Measurements from ENCODE around the gene MR1. TPM values are rescaled to one million over a fixed set of nuclear protein-coding genes. Genes with fewer than 3 reads are reported as not detected.
A peak's percentile ranks its signal among the peaks of the same experiment; 100 is the strongest.

MR1 gene
- total and polyA plus RNA-seq, 8 donors: 1.1 to 40.8 (median 7.5) TPM

DNA sequence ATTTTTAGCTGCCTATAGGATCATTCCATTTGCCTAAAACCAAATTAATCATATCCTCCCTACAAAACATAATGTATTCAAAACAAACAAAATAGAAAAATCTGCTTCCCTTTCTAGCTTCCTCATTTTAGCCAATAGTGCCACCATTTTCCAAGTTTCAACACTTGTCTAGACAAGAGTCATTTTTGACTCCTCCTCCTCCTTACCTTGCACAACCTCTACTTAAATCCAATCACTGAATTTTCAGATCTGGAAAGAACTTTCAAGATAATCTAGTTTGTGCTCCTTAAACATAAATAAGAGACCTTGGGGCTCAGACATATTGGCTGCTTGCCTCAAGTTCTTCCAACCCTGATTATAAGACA, 18.6 kb upstream of the MR1 start:
- Histone ChIP-seq H3K9me3 (no peaks in the 10 kb centered on the region), H3K27ac (peak overlapping the region in 2 of 5 donors; percentile 39 to 51), H3K36me3 (no peaks in the 10 kb centered on the region), H3K4me3 (no peak overlapping the region), H3K4me1 (peaks cover 8 to 83% (median 28%) of the 10 kb centered on the region in 4 donors), H3K27me3 (no peaks in the 10 kb centered on the region)
- intact Hi-C loops (cut with DNase I; ENCODE audit: low total_unique reads): no loop called here
- TF ChIP-seq POLR2AphosphoS5 (IDR thresholded peaks at IDR 0.05): no peak
- TF ChIP-seq EP300 (IDR thresholded peaks at IDR 0.05): no peak
- TF ChIP-seq, protein P1, sequence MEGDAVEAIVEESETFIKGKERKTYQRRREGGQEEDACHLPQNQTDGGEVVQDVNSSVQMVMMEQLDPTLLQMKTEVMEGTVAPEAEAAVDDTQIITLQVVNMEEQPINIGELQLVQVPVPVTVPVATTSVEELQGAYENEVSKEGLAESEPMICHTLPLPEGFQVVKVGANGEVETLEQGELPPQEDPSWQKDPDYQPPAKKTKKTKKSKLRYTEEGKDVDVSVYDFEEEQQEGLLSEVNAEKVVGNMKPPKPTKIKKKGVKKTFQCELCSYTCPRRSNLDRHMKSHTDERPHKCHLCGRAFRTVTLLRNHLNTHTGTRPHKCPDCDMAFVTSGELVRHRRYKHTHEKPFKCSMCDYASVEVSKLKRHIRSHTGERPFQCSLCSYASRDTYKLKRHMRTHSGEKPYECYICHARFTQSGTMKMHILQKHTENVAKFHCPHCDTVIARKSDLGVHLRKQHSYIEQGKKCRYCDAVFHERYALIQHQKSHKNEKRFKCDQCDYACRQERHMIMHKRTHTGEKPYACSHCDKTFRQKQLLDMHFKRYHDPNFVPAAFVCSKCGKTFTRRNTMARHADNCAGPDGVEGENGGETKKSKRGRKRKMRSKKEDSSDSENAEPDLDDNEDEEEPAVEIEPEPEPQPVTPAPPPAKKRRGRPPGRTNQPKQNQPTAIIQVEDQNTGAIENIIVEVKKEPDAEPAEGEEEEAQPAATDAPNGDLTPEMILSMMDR (IDR thresholded peaks at IDR 0.05): no peak
- TF ChIP-seq POLR2A (IDR thresholded peaks at IDR 0.05): no peak
- DNase-seq: no peak

DNA sequence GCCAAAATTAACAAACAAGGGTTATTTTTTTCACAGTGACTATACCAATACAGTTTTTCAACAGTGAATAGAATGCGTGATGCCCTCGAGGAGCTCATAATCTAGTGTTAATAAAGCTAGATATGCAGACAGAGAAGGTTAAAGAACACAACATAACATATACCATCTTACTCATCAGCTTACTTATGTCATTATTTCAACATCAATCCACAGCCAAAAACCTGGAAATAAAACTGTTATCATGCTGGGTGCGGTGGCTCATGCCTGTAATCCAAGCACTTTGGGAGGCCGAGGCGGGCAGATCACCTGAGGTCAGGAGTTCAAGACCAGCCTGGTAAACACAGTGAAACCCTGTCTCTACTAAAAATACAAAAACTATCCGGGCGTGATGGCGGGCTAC, 17.2 kb upstream of the MR1 start:
- no peak for DNase-seq
- Histone ChIP-seq H3K9me3 (no peaks in the 10 kb centered on the region), H3K4me1 (peaks cover 0 to 83% (median 28%) of the 10 kb centered on the region in 4 donors), H3K27ac (no peak overlapping the region), H3K4me3 (no peak overlapping the region), H3K36me3 (no peaks in the 10 kb centered on the region), H3K27me3 (no peaks in the 10 kb centered on the region)
- WGBS, 5 donors: 86 to 93% (median 90%) methylated on average over 8 of the region's 8 CpGs
- intact Hi-C loops (cut with DNase I; ENCODE audit: low total_unique reads): no loop called here
- TF ChIP-seq POLR2A (IDR thresholded peaks at IDR 0.05) (no peak), EP300 (IDR thresholded peaks at IDR 0.05) (no peak), POLR2AphosphoS5 (IDR thresholded peaks at IDR 0.05) (no peak)
- TF ChIP-seq, protein P1 (IDR thresholded peaks at IDR 0.05): no peak

DNA sequence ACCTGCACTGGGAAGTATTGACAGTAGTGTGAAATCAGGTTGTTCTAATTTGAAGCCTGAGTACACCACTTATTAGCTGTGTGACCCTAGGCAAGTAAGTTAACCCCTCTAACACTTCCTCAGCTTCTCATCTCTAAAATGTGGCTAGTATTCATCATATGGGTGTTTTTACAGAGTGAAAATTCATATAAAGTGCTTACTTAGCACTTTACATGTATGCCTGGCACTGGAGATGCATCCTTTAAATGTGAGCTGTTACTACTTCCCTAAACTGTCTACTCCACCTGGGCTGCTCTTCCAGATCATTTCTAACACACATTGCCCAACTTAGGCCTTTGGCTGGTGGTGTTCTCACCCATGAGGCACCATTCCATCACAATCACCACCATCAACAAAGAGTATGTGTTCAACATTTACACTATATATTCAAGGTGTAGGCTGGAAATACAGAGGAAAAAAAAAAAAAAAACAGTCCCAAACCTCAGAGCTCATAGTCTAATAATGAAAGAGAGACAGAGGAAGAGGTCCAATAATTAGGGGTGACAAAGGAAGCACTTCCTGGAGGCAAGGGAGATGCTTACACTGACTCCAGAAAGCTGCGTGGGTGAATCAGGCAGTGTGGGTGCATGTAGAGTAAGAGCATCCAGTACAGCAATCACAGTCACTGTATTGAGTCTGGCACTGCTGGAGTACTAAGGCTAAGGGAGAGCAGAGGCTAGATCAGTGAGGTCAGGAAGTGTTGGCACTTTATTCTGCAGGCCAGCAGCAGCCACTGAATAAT, 14.7 kb upstream of the MR1 start:
- H3K27ac ChIP-seq: no peak overlapping the region
- intact Hi-C loops (cut with DNase I; ENCODE audit: low total_unique reads): no loop called here
- no peaks in the 10 kb centered on the region for H3K36me3 ChIP-seq
- H3K9me3 ChIP-seq: no peaks in the 10 kb centered on the region
- TF ChIP-seq, protein P1 (IDR thresholded peaks at IDR 0.05): no peak
- TF ChIP-seq POLR2AphosphoS5 (IDR thresholded peaks at IDR 0.05): no peak
- no peak for TF ChIP-seq EP300 (IDR thresholded peaks at IDR 0.05)
- no peak for DNase-seq
- WGBS, 5 donors: 37 to 82% (median 46%) methylated on average over 1 of the region's 1 CpG
- peaks cover 0 to 3% (median 0%) of the 10 kb centered on the region in 3 donors for H3K27me3 ChIP-seq
- no peak overlapping the region for H3K4me3 ChIP-seq
- peaks cover 0 to 69% (median 34%) of the 10 kb centered on the region in 4 donors for H3K4me1 ChIP-seq

DNA sequence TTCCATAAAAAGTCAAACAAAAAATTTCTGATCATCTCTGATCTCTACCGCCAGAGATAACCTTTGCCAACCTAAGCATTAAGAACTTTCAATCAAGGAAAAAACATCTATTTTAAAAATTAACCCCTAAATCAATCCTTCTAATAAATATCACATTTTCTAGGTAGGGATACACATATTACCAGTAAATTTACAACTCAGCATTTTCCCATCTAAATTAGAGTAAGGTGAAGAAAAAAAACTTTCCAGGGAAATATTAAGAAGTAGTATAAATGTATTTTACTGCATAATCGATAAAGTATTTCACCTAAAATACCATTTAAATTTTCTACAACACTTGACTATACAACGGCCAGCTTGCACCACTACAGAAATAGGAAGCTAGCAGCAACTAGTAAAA, 12.6 kb upstream of the MR1 start:
- Histone ChIP-seq H3K36me3 (no peaks in the 10 kb centered on the region), H3K4me1 (peaks cover 0 to 49% (median 30%) of the 10 kb centered on the region in 4 donors), H3K27ac (peak overlapping the region in 3 of 5 donors; percentile 88 to 95 (median 91)), H3K27me3 (peaks cover 0 to 3% (median 0%) of the 10 kb centered on the region in 3 donors), H3K4me3 (peak overlapping the region; percentile 74 to 92 (median 88)), H3K9me3 (no peaks in the 10 kb centered on the region)
- 26 to 44% (median 33%) methylated on average over 3 of the region's 3 CpGs for WGBS, 5 donors
- DNase-seq: no peak
- TF ChIP-seq POLR2AphosphoS5 (IDR thresholded peaks at IDR 0.05) (no peak), EP300 (IDR thresholded peaks at IDR 0.05) (no peak), POLR2A (IDR thresholded peaks at IDR 0.05) (no peak)
- TF ChIP-seq, protein P1 (IDR thresholded peaks at IDR 0.05): no peak
- intact Hi-C loops (cut with DNase I; ENCODE audit: low total_unique reads): no loop called here

All from stomach (tissue), 9 donors.